Sigmoid colon (tissue), 4 donors: Measurements from ENCODE around the gene SMIM23.

ENCODE experiments used
- EP300 ChIP-seq, 4 donors: sonication (generic); formaldehyde crosslinking; IDR thresholded peaks; one replicate each; pipeline ENCODE4 v1.6.1; 2017; ENCODE audit warnings: antibody characterized with exemption in 4 of 4
- POLR2AphosphoS5 ChIP-seq, 4 donors: sonication (generic); formaldehyde crosslinking; IDR thresholded peaks; one replicate each; pipeline ENCODE4 v1.6.1; 2017; ENCODE audit warnings: antibody characterized with exemption in 4 of 4
- TF ChIP-seq, protein P1 (sequence below), 4 experiments: fragments of 450-650 bp in 3 of 4; fragments of 200-600 bp in 1 of 4; IDR thresholded peaks; one replicate each; pipeline ENCODE4 v1.5.1; 2016 to 2019; ENCODE audit warnings: antibody characterized with exemption in 4 of 4, mild to moderate bottlenecking in 3 of 4, moderate library complexity in 2 of 4

GRCh38 chr5:171840066-171840465 is 54.4 kb downstream of the SMIM23 start:
- TF ChIP-seq POLR2AphosphoS5 (IDR thresholded peaks at IDR 0.05) (no peak), EP300 (IDR thresholded peaks at IDR 0.05) (no peak)
- TF ChIP-seq, protein P1, sequence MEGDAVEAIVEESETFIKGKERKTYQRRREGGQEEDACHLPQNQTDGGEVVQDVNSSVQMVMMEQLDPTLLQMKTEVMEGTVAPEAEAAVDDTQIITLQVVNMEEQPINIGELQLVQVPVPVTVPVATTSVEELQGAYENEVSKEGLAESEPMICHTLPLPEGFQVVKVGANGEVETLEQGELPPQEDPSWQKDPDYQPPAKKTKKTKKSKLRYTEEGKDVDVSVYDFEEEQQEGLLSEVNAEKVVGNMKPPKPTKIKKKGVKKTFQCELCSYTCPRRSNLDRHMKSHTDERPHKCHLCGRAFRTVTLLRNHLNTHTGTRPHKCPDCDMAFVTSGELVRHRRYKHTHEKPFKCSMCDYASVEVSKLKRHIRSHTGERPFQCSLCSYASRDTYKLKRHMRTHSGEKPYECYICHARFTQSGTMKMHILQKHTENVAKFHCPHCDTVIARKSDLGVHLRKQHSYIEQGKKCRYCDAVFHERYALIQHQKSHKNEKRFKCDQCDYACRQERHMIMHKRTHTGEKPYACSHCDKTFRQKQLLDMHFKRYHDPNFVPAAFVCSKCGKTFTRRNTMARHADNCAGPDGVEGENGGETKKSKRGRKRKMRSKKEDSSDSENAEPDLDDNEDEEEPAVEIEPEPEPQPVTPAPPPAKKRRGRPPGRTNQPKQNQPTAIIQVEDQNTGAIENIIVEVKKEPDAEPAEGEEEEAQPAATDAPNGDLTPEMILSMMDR (IDR thresholded peaks at IDR 0.05), result no peak
